Measurements from ENCODE around the gene AFAP1L1.

DNA sequence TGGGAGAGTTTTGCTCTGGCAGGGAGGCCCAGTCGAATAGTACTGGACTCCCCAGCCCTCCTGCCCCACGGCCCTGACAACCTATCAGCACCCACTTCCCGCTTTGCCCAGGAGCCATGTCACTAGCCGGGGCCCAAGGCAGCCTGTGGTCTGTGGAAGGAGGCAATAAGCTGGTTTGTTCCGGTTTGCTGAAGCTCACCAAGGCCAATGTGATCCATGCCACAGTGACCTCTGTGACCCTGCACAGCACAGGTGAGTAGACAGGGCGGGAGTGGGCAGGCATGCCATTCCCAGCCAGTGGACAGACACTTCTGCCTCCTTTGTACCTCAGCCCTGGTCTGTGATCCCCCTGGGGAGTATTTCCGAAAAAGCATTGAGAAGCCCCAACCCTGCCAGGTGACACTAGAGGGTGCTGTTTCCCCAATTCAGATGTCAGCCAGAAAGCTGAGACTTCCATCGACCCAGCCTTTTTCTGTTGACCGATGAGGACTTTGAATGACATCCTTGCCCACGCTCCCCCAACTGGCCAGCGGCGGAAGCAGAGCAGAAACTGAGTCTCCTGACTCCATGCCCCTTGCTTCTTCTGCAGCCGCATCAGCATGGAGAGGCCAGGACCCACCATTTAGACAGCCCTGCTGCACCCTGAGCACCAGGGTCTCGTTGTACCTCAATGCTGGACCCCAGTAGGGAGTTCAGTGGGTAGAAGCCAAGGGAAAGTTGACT lies 95.8 kb downstream of the AFAP1L1 start:
- TF ChIP-seq EZH2phosphoT487 (IDR thresholded peaks at IDR 0.05) (no peak), CTCF (IDR thresholded peaks at IDR 0.05) (peak; percentile 84)

Measured in neural progenitor cell (in vitro differentiated cells).